ENCODE measurements around the gene PDE4D.

Gene PDE4D

DNA sequence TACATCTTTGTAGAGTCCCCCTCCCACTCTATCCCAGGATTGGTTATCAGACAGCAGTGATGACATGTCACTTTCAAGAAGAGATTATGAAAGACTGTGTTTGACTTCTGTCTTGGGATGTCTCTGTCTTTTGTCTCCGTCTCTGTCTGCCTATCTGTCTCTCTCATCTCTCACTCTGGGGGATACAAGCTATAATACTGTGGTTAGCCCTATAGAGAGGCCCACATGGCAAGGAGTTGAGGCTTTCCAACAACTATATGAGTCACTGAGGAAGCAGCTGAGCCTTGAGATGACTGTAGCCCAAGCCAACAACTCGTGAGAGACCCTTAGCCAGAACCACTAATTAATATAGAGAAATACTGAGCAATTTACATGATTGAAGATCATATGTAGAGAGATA is 284.8 kb downstream of the PDE4D start:
- H3K36me3 ChIP-seq (ENCODE audit: insufficient read depth, insufficient read length, low read length): no peaks in the 10 kb centered on the region
- H3K9ac ChIP-seq (ENCODE audit: insufficient read length, low read depth): no peak overlapping the region
- no peaks in the 10 kb centered on the region for H3K4me1 ChIP-seq (ENCODE audit: insufficient read depth, insufficient read length)
- H3K27me3 ChIP-seq (ENCODE audit: insufficient read depth, insufficient read length): no peaks in the 10 kb centered on the region
- no peak for DNase-seq (ENCODE audit: low read depth, low spot score)
- no peaks in the 10 kb centered on the region for H3K9me3 ChIP-seq (ENCODE audit: insufficient read depth, low read length)
- TF ChIP-seq SUZ12 (IDR thresholded peaks at IDR 0.05; ENCODE audit: extremely low read depth, insufficient read depth, insufficient read length) (no peak), ZNF274 (IDR thresholded peaks at IDR 0.05; ENCODE audit: low read depth, low read length) (no peak), YY1 (IDR thresholded peaks at IDR 0.05; ENCODE audit: insufficient read depth, insufficient read length) (no peak)
- H3K4me3 ChIP-seq (ENCODE audit: insufficient read length, low read depth): no peak overlapping the region

DNA sequence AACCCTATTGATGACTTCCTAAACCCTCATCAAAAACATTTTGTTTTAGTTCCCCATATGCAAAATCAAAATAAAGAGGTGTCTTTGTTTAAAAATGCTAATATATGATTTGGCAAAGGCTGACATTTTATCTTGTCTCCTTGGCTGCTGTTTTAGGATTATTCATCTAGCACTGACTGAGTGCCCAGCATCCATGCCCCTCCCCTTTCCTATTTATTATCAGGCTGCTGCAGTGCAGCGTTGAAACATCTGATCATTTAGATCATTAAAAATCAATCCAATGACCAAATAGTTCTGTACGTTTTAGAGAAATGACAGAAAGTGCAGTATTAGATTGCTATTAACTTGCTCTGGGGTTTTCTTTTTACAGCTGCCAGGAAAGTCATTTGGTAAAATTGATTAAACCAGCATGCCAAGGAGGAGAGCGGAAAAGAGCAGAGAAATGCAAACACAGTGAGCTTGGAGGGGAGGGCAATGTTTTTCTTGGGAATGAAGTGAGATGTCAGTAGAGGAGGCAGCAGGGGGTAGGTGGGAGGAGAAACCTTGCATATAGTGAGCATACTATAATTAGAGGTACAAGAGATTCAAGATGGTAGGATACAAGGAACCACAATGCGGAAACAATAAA is 286.3 kb downstream of the PDE4D start:
- no peak overlapping the region for H3K4me3 ChIP-seq (ENCODE audit: insufficient read length, low read depth)
- TF ChIP-seq ZNF274 (IDR thresholded peaks at IDR 0.05; ENCODE audit: low read depth, low read length) (no peak), SUZ12 (IDR thresholded peaks at IDR 0.05; ENCODE audit: extremely low read depth, insufficient read depth, insufficient read length) (no peak), YY1 (IDR thresholded peaks at IDR 0.05; ENCODE audit: insufficient read depth, insufficient read length) (no peak)
- no peak for DNase-seq (ENCODE audit: low read depth, low spot score)
- H3K36me3 ChIP-seq (ENCODE audit: insufficient read depth, insufficient read length, low read length): no peaks in the 10 kb centered on the region
- no peak overlapping the region for H3K9ac ChIP-seq (ENCODE audit: insufficient read length, low read depth)
- H3K9me3 ChIP-seq (ENCODE audit: insufficient read depth, low read length): no peaks in the 10 kb centered on the region
- H3K4me1 ChIP-seq (ENCODE audit: insufficient read depth, insufficient read length): no peaks in the 10 kb centered on the region
- no peaks in the 10 kb centered on the region for H3K27me3 ChIP-seq (ENCODE audit: insufficient read depth, insufficient read length)

DNA sequence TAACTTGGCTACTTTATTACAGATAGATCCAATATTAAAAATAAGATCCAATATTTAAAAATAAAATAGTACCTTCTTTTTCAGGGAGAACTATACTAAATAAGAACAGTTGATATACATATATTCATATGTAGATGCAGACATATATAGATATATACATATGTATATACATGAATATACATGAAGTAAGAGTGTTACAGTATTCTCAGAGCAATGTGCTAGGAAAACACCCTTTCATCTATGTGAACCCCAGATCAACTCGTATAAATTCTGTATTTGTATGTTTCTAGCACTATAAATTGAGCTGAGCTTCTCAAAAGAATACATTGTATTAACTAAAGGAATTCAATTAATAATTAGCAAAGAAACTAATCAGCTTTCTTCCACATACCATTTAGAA is 287.6 kb downstream of the PDE4D start:
- H3K4me1 ChIP-seq (ENCODE audit: insufficient read depth, insufficient read length): no peaks in the 10 kb centered on the region
- no peak for DNase-seq (ENCODE audit: low read depth, low spot score)
- no peak for TF ChIP-seq YY1 (IDR thresholded peaks at IDR 0.05; ENCODE audit: insufficient read depth, insufficient read length)
- no peak for TF ChIP-seq SUZ12 (IDR thresholded peaks at IDR 0.05; ENCODE audit: extremely low read depth, insufficient read depth, insufficient read length)
- TF ChIP-seq ZNF274 (IDR thresholded peaks at IDR 0.05; ENCODE audit: low read depth, low read length): no peak

DNA sequence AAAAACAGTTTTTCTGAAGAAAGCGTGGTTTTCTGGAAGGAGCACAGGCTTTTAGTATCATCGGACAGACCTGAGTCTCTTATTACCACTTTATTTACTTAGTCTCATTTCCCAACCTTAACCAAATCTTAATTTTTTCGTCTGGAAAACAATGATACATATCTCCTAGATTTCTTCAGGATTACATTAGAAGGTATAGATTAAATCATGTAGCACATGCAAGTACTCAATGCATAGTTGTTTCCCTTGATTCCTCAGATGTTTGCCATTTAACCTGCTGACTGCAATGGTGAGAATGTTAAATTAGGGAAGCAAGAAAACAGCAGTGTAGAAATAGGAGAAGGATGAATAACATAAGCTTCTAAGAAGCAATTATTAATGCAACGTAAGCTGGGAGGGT is 289.4 kb downstream of the PDE4D start:
- TF ChIP-seq YY1 (IDR thresholded peaks at IDR 0.05; ENCODE audit: insufficient read depth, insufficient read length) (no peak), ZNF274 (IDR thresholded peaks at IDR 0.05; ENCODE audit: low read depth, low read length) (no peak), SUZ12 (IDR thresholded peaks at IDR 0.05; ENCODE audit: extremely low read depth, insufficient read depth, insufficient read length) (no peak)
- H3K36me3 ChIP-seq (ENCODE audit: insufficient read depth, insufficient read length, low read length): no peaks in the 10 kb centered on the region
- H3K9me3 ChIP-seq (ENCODE audit: insufficient read depth, low read length): no peaks in the 10 kb centered on the region
- H3K4me1 ChIP-seq (ENCODE audit: insufficient read depth, insufficient read length): no peaks in the 10 kb centered on the region
- H3K4me3 ChIP-seq (ENCODE audit: insufficient read length, low read depth): no peak overlapping the region
- no peaks in the 10 kb centered on the region for H3K27me3 ChIP-seq (ENCODE audit: insufficient read depth, insufficient read length)
- no peak for DNase-seq (ENCODE audit: low read depth, low spot score)
- H3K9ac ChIP-seq (ENCODE audit: insufficient read length, low read depth): no peak overlapping the region

More for the DNA sequence above, 287.6 kb downstream of the PDE4D start:
- Histone ChIP-seq H3K9ac (ENCODE audit: insufficient read length, low read depth) (no peak overlapping the region), H3K27me3 (ENCODE audit: insufficient read depth, insufficient read length) (no peaks in the 10 kb centered on the region), H3K36me3 (ENCODE audit: insufficient read depth, insufficient read length, low read length) (no peaks in the 10 kb centered on the region), H3K9me3 (ENCODE audit: insufficient read depth, low read length) (no peaks in the 10 kb centered on the region), H3K4me3 (ENCODE audit: insufficient read length, low read depth) (no peak overlapping the region)

DNA sequence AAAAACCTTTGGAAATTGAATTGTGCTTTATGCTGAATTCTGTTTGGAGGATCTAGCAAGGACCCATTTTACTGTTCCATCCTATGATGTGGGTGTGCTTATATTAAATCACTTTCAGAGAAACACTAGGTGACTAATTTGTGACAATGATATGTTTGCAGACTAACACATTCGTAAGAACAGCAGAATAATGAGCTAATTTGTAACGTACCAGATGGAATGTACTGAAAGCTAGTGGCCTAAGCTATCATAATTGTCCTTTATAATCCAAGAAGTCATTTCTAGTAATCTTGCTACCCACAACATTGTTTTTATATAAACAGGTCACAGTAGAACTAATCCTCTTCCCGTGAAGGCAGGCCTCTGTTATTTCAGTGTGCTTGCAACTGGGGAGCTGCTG is 292.5 kb downstream of the PDE4D start:
- H3K36me3 ChIP-seq (ENCODE audit: insufficient read depth, insufficient read length, low read length): no peaks in the 10 kb centered on the region
- H3K4me1 ChIP-seq (ENCODE audit: insufficient read depth, insufficient read length): no peaks in the 10 kb centered on the region
- H3K27me3 ChIP-seq (ENCODE audit: insufficient read depth, insufficient read length): no peaks in the 10 kb centered on the region
- no peak overlapping the region for H3K9ac ChIP-seq (ENCODE audit: insufficient read length, low read depth)
- DNase-seq (ENCODE audit: low read depth, low spot score): no peak
- H3K9me3 ChIP-seq (ENCODE audit: insufficient read depth, low read length): no peaks in the 10 kb centered on the region
- no peak overlapping the region for H3K4me3 ChIP-seq (ENCODE audit: insufficient read length, low read depth)
- TF ChIP-seq SUZ12 (IDR thresholded peaks at IDR 0.05; ENCODE audit: extremely low read depth, insufficient read depth, insufficient read length): no peak
- TF ChIP-seq YY1 (IDR thresholded peaks at IDR 0.05; ENCODE audit: insufficient read depth, insufficient read length): no peak
- no peak for TF ChIP-seq ZNF274 (IDR thresholded peaks at IDR 0.05; ENCODE audit: low read depth, low read length)

DNA sequence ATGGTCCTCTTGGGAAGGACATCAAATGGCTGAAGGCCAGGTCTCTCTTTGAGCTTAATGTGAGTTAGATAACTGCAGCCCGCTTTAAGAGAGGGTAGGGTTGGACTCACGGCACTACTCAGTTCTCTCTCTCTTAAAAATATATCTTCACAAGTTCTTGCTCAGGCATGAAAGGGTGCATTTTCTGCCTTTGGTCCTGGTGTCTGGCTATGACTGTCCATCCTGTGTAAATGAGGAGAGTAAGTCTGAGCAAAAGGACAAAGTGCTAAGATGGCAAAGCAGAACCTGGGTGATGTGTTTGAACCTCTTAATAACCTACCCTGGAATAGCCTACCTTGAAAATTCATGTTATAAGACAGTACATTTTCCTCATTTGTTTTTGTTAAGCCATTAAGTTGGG is 293.4 kb downstream of the PDE4D start:
- Histone ChIP-seq H3K27me3 (ENCODE audit: insufficient read depth, insufficient read length) (no peaks in the 10 kb centered on the region), H3K9me3 (ENCODE audit: insufficient read depth, low read length) (no peaks in the 10 kb centered on the region), H3K36me3 (ENCODE audit: insufficient read depth, insufficient read length, low read length) (no peaks in the 10 kb centered on the region), H3K4me3 (ENCODE audit: insufficient read length, low read depth) (no peak overlapping the region), H3K4me1 (ENCODE audit: insufficient read depth, insufficient read length) (no peaks in the 10 kb centered on the region), H3K9ac (ENCODE audit: insufficient read length, low read depth) (no peak overlapping the region)
- TF ChIP-seq SUZ12 (IDR thresholded peaks at IDR 0.05; ENCODE audit: extremely low read depth, insufficient read depth, insufficient read length) (no peak), ZNF274 (IDR thresholded peaks at IDR 0.05; ENCODE audit: low read depth, low read length) (no peak), YY1 (IDR thresholded peaks at IDR 0.05; ENCODE audit: insufficient read depth, insufficient read length) (no peak)
- DNase-seq (ENCODE audit: low read depth, low spot score): no peak

DNA sequence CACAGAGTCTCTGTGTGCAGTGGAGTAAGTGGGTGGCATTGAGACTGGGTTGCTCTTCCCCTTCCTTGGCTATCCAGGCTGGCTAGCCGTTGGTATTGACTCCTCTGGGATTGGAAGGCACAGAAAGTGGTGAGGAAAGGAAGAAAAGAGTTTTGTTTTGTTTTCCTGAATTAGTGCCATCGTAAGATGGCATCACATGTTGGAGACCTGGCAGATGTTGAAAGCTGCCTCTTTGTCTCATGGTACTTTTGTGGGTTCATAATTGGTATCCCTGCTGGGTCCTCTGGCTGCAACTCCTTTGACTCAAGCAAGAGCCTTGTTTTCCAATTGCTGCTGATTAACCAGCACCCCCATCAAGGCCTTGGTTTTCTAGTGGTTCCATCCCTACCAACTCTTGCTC is 293.8 kb downstream of the PDE4D start:
- DNase-seq (ENCODE audit: low read depth, low spot score): no peak
- Histone ChIP-seq H3K4me1 (ENCODE audit: insufficient read depth, insufficient read length) (no peaks in the 10 kb centered on the region), H3K36me3 (ENCODE audit: insufficient read depth, insufficient read length, low read length) (no peaks in the 10 kb centered on the region), H3K27me3 (ENCODE audit: insufficient read depth, insufficient read length) (no peaks in the 10 kb centered on the region), H3K9ac (ENCODE audit: insufficient read length, low read depth) (no peak overlapping the region), H3K4me3 (ENCODE audit: insufficient read length, low read depth) (no peak overlapping the region), H3K9me3 (ENCODE audit: insufficient read depth, low read length) (no peaks in the 10 kb centered on the region)
- TF ChIP-seq ZNF274 (IDR thresholded peaks at IDR 0.05; ENCODE audit: low read depth, low read length) (no peak), SUZ12 (IDR thresholded peaks at IDR 0.05; ENCODE audit: extremely low read depth, insufficient read depth, insufficient read length) (no peak), YY1 (IDR thresholded peaks at IDR 0.05; ENCODE audit: insufficient read depth, insufficient read length) (no peak)

All from NT2/D1 (cell line).